Measurements from ENCODE around the gene WSB2.
A peak's percentile ranks its signal among the peaks of the same experiment; 100 is the strongest.
"Not testable (repeated sequence)": the region's sequence is repeated elsewhere in the genome, so short reads cannot be mapped to it uniquely, and the experiment has no call there.

WSB2 gene

DNA sequence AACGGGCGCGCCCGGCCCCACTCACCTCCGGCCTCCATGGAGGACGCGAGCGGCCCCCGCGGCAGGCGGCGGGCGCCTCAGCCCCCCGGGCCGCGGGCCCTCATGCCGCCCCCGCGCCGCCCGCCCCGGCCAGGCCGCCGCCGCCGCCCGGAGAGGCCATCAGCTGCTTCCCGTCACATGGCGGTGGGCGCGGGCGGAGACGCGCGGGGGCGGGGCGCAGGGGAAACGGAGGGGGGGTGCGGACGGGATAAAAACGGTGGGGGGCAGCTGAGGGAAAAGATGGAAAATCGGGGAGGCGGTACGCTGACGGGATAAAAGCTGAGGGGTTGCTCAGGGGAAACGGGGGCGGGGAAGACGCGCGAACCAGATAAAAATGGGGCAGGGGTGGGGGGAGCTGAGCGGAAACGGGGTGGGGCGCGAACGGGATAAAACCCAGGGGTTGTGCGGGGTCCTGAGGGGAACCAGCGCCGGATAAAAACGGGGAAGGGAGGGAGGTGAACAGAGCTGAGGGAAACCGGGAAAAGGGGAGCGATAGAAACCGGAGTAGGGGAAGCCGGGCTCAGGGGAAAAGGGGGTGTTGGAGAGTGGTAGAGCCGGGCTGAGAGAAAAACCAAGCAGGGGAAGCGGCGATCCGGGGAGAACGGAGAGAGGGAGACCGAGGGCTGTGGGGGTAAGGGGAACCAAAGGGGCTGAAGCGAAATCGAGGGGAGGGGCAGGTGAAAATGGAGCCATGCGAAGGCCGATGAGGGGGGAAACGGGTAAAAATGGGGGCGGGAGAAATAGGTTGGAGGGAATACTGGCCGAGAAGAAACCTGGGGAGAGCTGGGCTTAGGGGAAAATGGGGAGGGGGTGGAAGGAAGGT is at the start of gene WSB2:
Gene WSB2 (minus strand): TSS at position 169 of the 862 bp plus-strand sequence. CDS start 131 bp downstream, at position 38.
- DNase-seq: peak; percentile 16

DNA sequence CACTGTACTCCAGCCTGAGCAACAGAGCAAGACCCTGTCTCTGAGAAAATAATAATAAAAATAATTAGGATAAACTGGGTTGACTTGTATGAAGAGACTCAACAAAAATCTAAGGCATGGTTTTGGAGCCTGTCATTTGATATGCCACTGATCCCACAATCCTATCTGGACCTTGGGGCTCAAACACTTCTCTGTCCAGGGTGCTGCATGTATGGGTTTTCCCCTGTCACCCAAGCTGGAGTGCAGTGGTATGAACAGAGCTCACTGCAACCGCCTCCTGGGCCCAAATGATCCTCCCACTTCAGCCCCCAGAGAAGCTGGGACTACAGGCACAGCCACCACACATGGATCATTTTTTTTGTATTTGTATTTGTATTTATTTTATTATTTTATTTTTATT is 48.1 kb upstream of the WSB2 start:
- no peak for DNase-seq

DNA sequence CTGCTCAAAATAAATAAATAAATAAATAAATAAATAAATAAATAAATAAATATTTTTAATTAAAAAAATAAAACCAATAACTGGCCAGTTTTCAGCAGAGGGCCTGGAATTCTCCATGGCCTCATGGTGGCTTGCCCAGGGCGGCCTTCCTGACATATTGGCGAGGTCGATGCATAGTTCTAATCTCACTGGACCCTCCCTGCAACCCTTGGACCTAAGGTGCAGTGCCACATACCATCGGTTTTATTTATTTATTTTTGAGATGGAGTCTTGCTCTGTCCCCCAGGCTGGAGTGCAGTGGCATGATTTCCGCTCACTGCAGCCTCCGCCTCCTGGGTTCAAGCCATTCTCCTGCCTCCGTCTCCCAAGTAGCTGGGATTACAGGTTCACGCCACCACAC is 46.7 kb upstream of the WSB2 start:
- no peak for DNase-seq

DNA sequence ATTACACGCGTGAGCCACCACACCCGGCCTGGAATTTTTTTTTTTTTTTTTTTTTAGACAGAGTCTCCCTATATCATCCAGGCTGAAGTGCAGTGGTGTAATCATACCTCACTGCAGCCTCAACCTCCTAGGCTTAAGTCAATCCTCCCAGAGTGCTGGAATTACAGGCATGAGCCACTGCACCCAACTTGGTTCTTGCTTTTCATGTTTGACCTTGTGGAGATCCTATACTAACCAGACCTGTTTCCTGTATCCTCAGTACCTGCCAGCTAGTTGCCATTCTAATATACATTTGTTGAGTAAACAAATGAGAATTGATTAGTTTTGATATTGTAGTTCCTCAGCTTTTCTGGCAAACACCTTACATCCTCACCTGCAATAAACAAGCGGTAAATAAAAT is 46.0 kb upstream of the WSB2 start:
- no peak for DNase-seq

DNA sequence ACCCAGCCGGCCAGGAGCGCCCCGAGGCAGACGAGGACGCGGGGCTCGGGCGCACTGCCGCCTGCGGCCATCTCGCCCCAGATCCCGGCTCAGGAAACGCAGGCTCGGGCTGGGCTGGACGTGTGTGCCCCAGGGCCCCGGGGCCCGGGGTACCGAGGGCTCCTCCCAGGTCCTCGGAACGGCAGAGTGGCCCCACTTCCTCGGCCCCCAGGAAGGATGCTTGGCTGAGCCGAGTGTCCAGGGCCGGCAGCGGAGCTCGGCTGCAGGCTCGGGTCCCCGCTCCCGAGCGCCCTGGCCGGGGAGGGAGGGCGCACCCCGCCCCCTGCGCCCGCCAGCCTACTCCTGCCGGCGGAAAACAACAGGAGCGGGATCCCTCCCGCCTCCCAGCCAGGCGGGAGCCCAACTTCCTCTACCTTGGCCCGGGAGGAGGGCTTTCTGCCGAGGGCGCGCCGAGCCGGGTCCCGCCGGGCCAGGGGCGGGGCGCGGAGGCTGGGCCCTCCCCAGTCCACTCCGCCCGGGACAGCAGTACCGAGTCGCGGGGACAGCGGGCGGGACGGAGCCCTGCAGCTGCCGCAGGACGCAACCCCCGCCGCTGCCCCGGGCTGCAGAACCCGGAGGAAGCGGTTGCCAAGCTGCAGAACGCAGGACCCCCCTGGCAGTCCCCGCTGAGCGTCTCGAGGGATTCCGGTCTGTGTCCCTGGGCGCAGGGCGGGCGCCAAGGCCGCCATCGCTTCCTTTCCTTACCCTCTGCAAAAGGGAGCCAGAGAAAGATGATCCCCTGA is 42.8 kb upstream of the WSB2 start, which contains the start of gene VSIG10:
Gene VSIG10 (minus strand): TSS at position 411 of the 782 bp plus-strand sequence. CDS start 340 bp downstream, at position 71.
- DNase-seq: peak; percentile 24

DNA sequence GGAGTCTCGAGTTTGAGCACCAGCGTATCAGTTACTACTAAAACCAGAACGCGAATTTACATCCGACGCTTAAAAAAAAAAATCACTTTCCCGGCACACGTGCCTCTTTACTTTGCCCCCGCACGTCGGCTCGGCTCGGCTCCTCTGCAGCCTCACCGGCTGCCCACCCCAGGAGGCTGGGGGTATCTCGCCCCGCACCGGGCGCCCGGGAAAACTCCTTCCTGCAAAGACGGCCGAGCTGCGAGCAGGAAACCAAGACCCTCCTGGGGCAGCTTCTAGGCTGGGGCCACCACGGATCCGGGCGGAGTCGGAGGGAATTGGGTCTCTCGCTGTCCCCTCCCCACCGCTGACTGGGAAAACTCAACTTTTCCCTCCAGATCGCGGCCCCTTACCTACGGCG is 42.2 kb upstream of the WSB2 start:
- peak; percentile 42 for DNase-seq

DNA sequence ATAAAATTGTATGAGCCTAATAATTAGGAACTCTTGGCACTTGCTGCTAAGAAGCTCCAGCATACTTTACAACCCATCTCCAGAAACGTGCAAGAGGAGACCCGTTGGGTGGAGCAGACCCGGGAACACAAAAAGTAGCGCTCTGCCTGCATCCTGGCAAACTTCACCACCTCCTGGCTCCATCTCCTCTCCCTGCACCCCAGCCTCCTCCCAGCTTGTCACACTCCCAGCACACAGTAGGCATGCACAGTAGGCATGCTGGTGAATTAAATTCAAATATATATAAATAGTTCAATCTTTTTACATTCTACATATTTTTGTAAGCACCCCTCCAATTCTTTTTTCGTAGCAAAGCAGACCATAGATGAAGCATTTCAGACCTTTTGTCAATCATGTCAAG is 41.6 kb upstream of the WSB2 start:
- DNase-seq: no peak

DNA sequence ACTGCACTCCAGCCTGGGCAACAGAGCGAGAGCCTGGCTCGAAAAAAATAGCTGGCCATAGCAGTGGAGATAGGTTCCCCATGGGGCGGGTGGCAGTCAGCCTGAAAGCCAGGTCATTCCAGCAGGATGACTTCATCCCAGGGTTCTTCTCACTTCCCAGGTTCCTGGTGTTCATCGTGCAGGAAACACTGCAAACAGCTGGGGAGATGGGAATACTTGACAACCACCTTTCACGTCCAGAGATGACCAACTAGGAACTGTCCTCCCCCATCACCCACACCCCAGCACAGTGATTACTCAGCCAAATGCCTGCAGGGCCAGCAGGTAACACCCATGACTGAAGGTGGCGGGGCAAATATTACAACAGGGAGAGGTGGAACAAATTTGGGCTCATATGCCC is 41.1 kb upstream of the WSB2 start:
- no peak for DNase-seq

DNA sequence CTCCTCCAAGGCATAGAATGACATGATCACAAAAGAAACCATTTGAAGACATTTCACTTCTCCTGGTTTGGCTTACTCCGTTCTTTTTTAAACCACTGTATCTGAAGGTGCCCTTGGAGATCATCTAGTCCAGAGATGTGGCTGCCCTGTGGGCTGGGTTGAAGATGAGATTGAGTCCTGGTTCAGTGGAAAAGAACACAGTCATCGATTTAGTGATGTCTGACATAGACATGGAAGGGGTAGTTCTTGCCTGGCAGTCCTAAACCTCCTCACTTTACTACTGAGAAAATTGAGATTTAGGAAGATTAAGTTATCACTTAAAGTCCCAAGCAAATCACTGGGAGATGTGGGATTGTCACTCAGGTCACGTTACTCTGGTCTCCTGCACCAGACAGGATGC is 40.1 kb upstream of the WSB2 start:
- DNase-seq: no peak

DNA sequence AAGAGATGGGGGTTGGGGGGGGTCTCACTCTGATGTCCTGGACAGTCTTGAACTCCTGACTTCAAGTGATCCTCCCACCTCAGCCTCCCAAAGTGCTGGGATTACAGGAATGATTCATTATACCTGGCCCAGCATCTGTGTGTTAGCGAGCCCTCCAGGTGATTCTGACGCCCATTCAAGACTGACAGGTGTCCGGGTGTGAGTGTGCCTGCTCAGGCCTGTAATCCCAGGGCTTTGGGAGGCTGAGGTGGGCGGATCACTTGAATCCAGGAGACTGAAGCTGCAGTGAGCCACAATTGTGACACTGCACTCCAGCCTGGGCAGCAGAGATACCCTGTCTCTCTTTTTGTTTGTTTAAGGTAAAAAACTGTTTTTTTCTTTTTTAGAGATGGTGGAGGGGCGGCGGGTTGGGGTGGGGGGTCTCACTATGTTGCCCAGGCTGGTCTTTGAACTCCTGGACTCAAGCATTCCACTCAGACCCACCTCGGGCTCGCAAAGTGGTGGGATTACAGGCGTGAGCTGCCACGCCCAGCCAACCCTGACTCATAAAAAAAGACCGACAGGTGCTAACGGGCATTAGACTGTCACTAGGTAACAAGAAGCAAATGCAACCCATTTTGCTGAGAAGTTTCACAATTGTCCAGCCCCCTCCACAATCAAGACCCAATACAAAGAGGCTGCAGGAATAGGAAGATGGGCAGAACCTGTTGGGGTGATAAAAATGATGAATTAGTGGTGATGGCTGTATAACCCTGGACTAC is 38.1 kb upstream of the WSB2 start:
- peak; percentile 82 for DNase-seq

DNA sequence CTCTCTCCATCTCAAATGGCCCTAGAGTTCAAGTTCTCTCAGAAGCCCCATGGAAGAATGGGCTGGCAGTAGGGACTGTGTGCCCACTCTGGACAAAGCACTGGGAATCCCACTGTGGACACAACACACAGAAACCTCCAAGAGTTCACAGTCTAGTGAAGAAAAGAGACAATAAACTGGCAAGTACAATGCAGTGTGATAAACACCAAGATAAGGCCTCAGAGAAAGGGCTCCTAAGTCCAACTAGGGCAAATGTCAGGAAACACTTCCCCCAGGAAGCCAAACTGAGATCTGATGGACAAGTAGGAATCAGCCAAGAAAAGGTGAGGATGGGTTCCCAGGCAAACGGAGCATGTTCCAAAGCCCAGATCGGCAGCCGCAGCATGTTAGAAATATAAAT is 37.4 kb upstream of the WSB2 start:
- no peak for DNase-seq

DNA sequence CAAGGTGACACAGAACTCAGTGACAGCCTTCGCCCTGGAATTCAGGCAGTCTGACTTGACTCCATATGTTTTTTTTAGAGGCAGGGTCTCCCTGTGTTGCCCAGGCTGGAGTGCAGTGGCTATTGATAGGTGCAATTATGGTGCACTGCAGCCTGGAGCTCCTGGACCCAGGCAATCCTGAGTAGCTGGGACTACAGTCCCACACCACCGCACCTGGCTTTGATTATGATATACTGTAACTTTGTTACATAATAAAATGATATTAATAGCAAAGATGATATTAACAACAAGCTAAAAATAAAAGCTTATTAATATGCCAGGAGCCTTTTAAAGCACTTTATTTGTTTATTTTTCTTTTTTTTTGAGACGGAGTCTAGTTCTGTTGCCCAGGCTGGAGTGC is 33.1 kb upstream of the WSB2 start:
- DNase-seq: no peak

DNA sequence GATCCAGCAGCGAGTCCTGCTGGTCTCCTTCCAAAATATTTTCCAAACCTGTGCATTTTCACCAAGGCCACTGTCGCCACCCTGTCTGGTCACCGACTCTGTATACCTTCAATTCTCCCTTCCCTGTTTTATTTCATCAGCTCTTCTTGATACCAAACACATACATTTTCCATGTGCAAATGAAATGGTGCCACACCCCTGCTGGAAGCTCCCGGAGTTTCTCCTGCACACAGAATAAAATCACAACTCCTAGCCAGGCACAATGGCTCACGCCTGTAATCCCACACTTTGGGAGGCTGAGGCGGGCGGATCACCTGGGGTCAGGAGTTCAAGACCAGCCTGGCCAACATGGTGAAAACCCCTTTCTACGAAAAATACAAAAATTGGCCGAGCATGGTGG is 28.8 kb upstream of the WSB2 start:
- no peak for DNase-seq

DNA sequence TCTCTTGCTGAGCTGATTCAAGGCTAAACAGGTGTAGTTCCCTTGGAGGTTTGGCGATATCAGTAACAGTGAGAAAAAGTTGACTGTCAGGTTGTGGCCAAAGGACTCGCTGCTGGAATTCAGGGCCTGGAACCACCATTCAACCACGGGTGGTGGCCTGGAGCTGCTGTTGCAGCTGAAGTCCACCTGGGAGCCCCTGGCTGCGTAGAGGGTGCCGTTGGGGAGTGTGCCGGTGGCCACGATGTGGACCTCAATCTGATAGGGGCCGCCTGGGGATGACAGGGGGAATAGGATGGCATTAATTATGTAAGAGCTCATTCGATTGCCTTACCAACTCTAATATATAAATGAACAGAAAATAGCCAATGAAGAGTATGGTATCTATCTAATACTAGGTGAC is 21.2 kb upstream of the WSB2 start:
- DNase-seq: no peak

DNA sequence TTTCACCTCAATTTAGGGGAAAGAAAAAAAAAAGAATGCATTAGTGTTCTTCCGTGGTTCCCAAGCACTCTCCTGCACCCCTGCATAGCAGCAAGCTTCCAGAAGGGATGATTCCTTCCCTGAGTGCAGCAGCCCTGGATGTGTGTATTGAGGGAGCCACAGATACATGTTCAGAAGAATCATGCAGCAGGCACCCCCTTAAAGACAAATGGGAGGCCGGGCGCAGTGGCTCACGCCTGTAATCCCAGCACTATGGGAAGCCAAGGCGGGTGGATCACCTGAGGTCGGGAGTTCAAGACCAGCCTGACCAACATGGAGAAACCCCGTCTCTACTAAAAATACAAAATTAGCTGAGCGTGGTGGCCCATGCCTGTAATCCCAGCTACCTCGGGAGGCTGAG is 20.5 kb upstream of the WSB2 start:
- not testable (repeated sequence) for DNase-seq

DNA sequence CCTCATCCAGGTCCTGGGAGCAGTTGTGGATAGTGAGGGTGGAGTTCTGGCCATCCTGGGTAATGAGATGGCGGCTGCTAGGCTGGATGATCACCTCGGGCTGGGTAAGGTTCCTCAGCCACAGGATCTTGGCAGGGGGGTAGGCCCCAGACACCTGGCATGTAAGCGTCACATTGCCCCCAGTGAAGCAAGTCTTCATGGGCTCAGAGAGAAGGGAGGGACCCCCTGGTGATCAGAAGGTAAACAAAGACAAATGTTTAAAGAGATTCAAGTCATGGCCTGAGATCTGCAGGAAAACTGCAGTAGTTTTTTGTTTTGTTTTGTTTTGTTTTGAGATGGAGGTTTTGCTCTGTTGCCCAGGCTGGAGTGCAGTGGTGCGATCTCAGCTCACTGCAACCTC is 12.8 kb upstream of the WSB2 start:
- DNase-seq: no peak

DNA sequence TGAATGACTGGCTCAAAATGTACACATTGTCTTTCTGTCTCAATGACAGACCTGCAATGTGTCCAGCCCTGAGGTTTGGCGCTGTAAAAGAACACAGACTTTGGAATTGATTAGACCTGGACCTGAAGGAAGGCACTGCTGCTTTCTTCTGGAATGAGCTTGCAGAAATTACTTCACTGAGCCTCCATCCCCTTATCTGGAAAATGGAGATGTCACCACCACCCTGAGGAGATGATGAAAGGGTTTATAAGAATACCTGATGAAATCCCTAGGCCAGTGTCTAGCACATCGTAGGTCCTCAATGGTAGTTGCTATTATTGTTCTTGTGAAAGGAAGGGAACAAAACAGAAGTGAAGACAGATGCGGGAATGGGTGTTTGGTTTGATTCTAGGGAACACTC is 9.7 kb upstream of the WSB2 start:
- DNase-seq: no peak

DNA sequence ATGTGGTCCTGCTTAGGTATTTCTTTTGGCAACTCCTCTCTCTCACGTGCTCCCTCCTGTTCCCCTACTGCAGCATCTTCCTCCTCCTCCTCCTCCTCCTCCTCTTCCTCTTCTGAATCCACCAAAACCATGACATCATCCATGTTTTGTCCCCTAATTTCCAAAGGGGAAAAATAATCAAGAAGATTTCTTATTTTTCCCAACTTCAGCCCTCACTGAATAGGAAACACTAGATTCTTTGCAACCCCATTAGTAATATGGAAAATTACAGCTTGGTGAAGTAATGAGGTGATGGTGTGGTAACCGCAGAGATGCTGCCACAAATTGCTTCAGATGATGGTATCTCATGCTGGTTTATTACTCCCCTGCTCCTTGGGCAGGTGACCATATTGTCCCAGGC is 7.5 kb upstream of the WSB2 start:
- no peak for DNase-seq

DNA sequence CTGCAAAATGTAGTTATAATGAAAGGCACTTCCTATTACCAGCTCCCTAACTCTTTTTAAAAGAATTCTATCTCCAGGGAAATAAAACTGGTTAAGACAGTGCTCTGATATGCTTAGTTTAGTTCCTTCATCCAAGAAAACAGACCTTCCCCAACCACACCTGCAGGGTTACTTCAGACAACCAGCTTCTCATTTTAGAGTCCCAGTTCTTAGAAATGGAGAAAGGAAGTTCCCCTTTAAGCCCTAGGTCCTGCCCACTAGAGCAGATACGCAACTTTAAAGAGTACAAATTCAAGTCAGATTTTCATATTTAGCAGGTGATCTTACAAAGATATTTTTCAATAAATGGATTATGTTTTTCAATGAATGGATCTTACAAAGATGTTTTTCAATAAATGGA is 4.4 kb upstream of the WSB2 start:
- DNase-seq: no peak

DNA sequence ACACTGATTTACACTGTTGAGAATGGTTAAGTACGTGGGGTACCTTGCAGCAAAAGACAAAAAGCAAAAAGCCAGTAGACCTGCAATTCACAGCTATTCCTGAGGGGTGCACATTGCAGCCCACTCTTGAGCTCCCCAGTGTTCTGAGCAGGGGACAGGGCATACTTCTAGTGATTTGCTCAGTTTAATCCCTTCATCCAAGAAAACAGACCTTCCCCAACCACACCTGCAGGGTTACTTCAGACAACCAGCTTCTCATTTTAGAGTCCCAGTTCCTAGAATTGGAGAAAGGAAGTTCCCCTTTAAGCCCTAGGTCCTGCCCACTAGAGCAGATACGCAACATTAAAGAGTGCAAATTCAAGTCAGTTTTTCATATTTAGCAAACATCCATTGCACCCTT is 3.6 kb upstream of the WSB2 start:
- no peak for DNase-seq

DNA sequence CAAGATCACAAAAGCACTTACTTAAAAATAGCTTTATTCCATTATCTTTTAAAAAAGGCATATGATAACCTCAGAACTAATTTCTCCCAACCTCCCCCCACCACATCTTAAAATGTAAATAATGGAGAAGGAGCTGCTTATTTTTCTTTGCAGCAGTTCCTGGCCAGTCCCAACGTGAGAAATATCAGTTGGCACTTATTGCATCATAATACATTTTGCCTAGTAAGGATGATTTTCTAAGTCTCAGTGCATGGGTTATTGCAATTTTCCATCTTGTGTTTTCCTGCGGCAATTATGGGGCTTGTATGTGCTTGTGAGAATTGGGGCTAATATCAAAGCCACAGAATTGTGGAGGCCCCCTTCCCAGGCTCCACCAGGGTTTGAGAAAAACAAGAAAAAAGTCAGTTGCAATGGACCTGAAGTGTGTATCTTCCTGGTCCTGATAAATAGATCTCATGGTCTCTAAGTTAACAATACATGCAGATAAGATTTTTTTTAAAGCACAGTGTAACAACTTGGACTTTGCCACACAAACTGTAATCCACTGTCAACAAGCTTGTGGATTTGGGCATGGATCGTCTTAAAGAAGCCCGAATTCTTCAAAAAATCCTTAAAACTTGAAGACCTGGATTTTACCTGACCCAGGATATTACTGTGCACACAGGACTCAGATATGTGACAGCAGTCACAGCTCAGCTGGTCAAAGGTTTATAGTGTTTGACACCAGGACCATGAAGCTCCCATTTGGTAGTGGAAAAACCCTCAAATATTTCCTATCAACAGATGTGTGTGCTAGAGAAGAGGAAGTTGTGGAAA is 2.8 kb upstream of the WSB2 start:
- no peak for DNase-seq

Measured in NCI-H748 treated with DMSO at 0.1 percent for 48 hours (cell line).